Astrocyte of the spinal cord (primary cell): ENCODE measurements around the gene GLIS1.
"Not testable (repeated sequence)": the region's sequence is repeated elsewhere in the genome, so short reads cannot be mapped to it uniquely, and the experiment has no call there.

Experiments
- DNase-seq: peaks from one replicate; pipeline ENCODE4 v3.0.0; 2011; ENCODE audit warnings: low read depth, low spot score
- H3K4me3 ChIP-seq: 2 replicates; pipeline ENCODE4 v1.5.1; 2011; ENCODE audit warnings: low read depth, mild to moderate bottlenecking, low read length, moderate library complexity
- CTCF ChIP-seq: IDR thresholded peaks from 2 replicates; pipeline ENCODE4 v1.5.1; 2012; ENCODE audit warnings: low read depth, mild to moderate bottlenecking, low read length, inconsistent platforms
- in situ Hi-C: cut with HindIII; loops from 2 replicates; pipeline ENCODE4 v1.10.0; 2017; ENCODE audit warnings: low sequenced_read_pairs

Gene GLIS1

GRCh38 chr1:53651356-53651755 is 87.6 kb downstream of the GLIS1 start:
- no peak for DNase-seq
- no peak for TF ChIP-seq CTCF
- in situ Hi-C loops = no loop called here
- H3K4me3 ChIP-seq = no peak overlapping the region

- in situ Hi-C loops = no loop called here
- no peak overlapping the region for H3K4me3 ChIP-seq
- no peak for DNase-seq
- TF ChIP-seq CTCF = no peak
These were observed 90.4 kb downstream of the GLIS1 start for GRCh38 chr1:53648516-53648915.

GRCh38 chr1:53647915-53648314 is 91.0 kb downstream of the GLIS1 start:
- DNase-seq, in situ Hi-C loops, H3K4me3 ChIP-seq: not testable (repeated sequence)

- in situ Hi-C loops = no loop called here
- DNase-seq = no peak
- no peak overlapping the region for H3K4me3 ChIP-seq
- no peak for TF ChIP-seq CTCF
These were observed 92.2 kb downstream of the GLIS1 start for GRCh38 chr1:53646732-53647131.

GRCh38 chr1:53645690-53646078 is 93.3 kb downstream of the GLIS1 start:
- DNase-seq = no peak
- no peak for TF ChIP-seq CTCF

GRCh38 chr1:53644909-53645689 is 93.9 kb downstream of the GLIS1 start:
- in situ Hi-C loops = no loop called here
- H3K4me3 ChIP-seq = no peak overlapping the region
- DNase-seq = no peak
- TF ChIP-seq CTCF = no peak

More at GRCh38 chr1:53645690-53646078, 93.3 kb downstream of the GLIS1 start:
- in situ Hi-C loops = no loop called here
- H3K4me3 ChIP-seq = no peak overlapping the region

GRCh38 chr1:53644496-53644895 is 94.5 kb downstream of the GLIS1 start:
- no peak overlapping the region for H3K4me3 ChIP-seq
- no peak for DNase-seq
- TF ChIP-seq CTCF = no peak
- in situ Hi-C loops = no loop called here
